ENCODE measurements around the gene ZNF200. TPM values are rescaled to one million over a fixed set of nuclear protein-coding genes. Genes with fewer than 3 reads are reported as not detected.

Gene ZNF200
- polyA plus RNA-seq, 1 donor (not counting 4 experiments of a cell fraction or from before 2014, with no cell fraction given) = 4.3 TPM

- DNase-seq (ENCODE audit: low read depth, low spot score) = no peak
- Histone ChIP-seq H3K27me3 (ENCODE audit: control insufficient read depth, extremely low read depth, insufficient read depth, low read length) (no peaks in the 10 kb centered on the region), H2AFZ (ENCODE audit: control insufficient read depth, low read length) (no peak overlapping the region), H3K36me3 (ENCODE audit: control insufficient read depth in 2 of 2, extremely low read depth in 1 of 2, insufficient read depth in 2 of 2, low read length in 2 of 2) (no peaks in the 10 kb centered on the region), H3K27ac (ENCODE audit: control insufficient read depth, insufficient read depth, low read length) (no peak overlapping the region), H3K9ac (ENCODE audit: control insufficient read depth, extremely low read depth, insufficient read depth, low read length) (no peak overlapping the region), H3K4me1 (ENCODE audit: control insufficient read depth, extremely low read depth, insufficient read depth, low read length) (no peaks in the 10 kb centered on the region), H3K4me2 (ENCODE audit: control insufficient read depth, extremely low read depth, insufficient read depth, low read depth, low read length) (no peak overlapping the region), H3K79me2 (ENCODE audit: control insufficient read depth, insufficient read depth, low read length) (no peaks in the 10 kb centered on the region), H3K9me1 (ENCODE audit: control insufficient read depth, extremely low read depth, insufficient read depth, low read length) (no peaks in the 10 kb centered on the region), H3K9me3 (ENCODE audit: control insufficient read depth, low read depth, low read length) (no peaks in the 10 kb centered on the region), H4K20me1 (ENCODE audit: control insufficient read depth, extremely low read depth, insufficient read depth, low read length) (no peaks in the 10 kb centered on the region), H3K4me3 (ENCODE audit: control insufficient read depth in 2 of 3, extremely low read depth in 1 of 3, insufficient read depth in 2 of 3, low read depth in 1 of 3, low read length in 3 of 3) (no peak overlapping the region)
- dilution Hi-C loops (cut with MboI; ENCODE audit: extremely low pct_ligation_motif_present, low sequenced_read_pairs) = no loop called here
- FAIRE-seq = no peak
- no peak for TF ChIP-seq CTCF (optimal IDR thresholded peaks at IDR 0.05 in 1 of 3, IDR thresholded peaks at IDR 0.05 in 1 of 3, conservative IDR thresholded peaks at IDR 0.05 in 1 of 3; ENCODE audit: extremely low read depth in 1 of 3, insufficient read depth in 2 of 3, low read length in 3 of 3)
Measured at GRCh38 chr16:3246876-3247275, 11.9 kb upstream of the ZNF200 start.

- Histone ChIP-seq H4K20me1 (ENCODE audit: control insufficient read depth, extremely low read depth, insufficient read depth, low read length) (no peaks in the 10 kb centered on the region), H2AFZ (ENCODE audit: control insufficient read depth, low read length) (no peak overlapping the region), H3K79me2 (ENCODE audit: control insufficient read depth, insufficient read depth, low read length) (no peaks in the 10 kb centered on the region), H3K36me3 (ENCODE audit: control insufficient read depth in 2 of 2, extremely low read depth in 1 of 2, insufficient read depth in 2 of 2, low read length in 2 of 2) (no peaks in the 10 kb centered on the region), H3K4me3 (ENCODE audit: control insufficient read depth in 2 of 3, extremely low read depth in 1 of 3, insufficient read depth in 2 of 3, low read depth in 1 of 3, low read length in 3 of 3) (no peak overlapping the region), H3K9me1 (ENCODE audit: control insufficient read depth, extremely low read depth, insufficient read depth, low read length) (no peaks in the 10 kb centered on the region), H3K9ac (ENCODE audit: control insufficient read depth, extremely low read depth, insufficient read depth, low read length) (no peak overlapping the region), H3K4me1 (ENCODE audit: control insufficient read depth, extremely low read depth, insufficient read depth, low read length) (no peaks in the 10 kb centered on the region), H3K4me2 (ENCODE audit: control insufficient read depth, extremely low read depth, insufficient read depth, low read depth, low read length) (no peak overlapping the region), H3K27ac (ENCODE audit: control insufficient read depth, insufficient read depth, low read length) (no peak overlapping the region), H3K27me3 (ENCODE audit: control insufficient read depth, extremely low read depth, insufficient read depth, low read length) (no peaks in the 10 kb centered on the region), H3K9me3 (ENCODE audit: control insufficient read depth, low read depth, low read length) (no peaks in the 10 kb centered on the region)
- dilution Hi-C loops (cut with MboI; ENCODE audit: extremely low pct_ligation_motif_present, low sequenced_read_pairs) = no loop called here
- FAIRE-seq (no peak), DNase-seq (ENCODE audit: low read depth, low spot score) (no peak)
- TF ChIP-seq CTCF (optimal IDR thresholded peaks at IDR 0.05 in 1 of 3, IDR thresholded peaks at IDR 0.05 in 1 of 3, conservative IDR thresholded peaks at IDR 0.05 in 1 of 3; ENCODE audit: extremely low read depth in 1 of 3, insufficient read depth in 2 of 3, low read length in 3 of 3) (no peak), EZH2 (IDR thresholded peaks at IDR 0.05; ENCODE audit: low read length) (no peak)
Measured at GRCh38 chr16:3246002-3246401, 11.0 kb upstream of the ZNF200 start.
